ENCODE measurements around the gene HIGD2B.
"Not testable (repeated sequence)": the region's sequence is repeated elsewhere in the genome, so short reads cannot be mapped to it uniquely, and the experiment has no call there.

The HIGD2B gene

GRCh38 chr15:72671525-72671924 is 14.5 kb downstream of the HIGD2B start:
- DNase-seq = no peak

- peak; percentile 77 for DNase-seq
Observed at GRCh38 chr15:72670656-72671352, 15.2 kb downstream of the HIGD2B start.

GRCh38 chr15:72669803-72670202 is 16.2 kb downstream of the HIGD2B start:
- DNase-seq = not testable (repeated sequence)

- not testable (repeated sequence) for DNase-seq
Observed at GRCh38 chr15:72665706-72666105, 20.3 kb downstream of the HIGD2B start.

GRCh38 chr15:72663931-72664330 is 22.1 kb downstream of the HIGD2B start:
- DNase-seq = not testable (repeated sequence)

GRCh38 chr15:72661081-72661480 is 24.9 kb downstream of the HIGD2B start:
- DNase-seq = not testable (repeated sequence)

GRCh38 chr15:72656014-72656413 is 30.0 kb downstream of the HIGD2B start:
- DNase-seq = not testable (repeated sequence)

GRCh38 chr15:72654397-72654796 is 31.6 kb downstream of the HIGD2B start, which contains the start of gene GOLGA6B:
Gene GOLGA6B, plus strand, starts transcription at chr15:72654697. Its CDS starts 41 bp downstream, at chr15:72654738.
- not testable (repeated sequence) for DNase-seq

- DNase-seq = not testable (repeated sequence)
Observed at GRCh38 chr15:72648631-72649253, 37.2 kb downstream of the HIGD2B start.

GRCh38 chr15:72642271-72642670 is 43.7 kb downstream of the HIGD2B start:
- not testable (repeated sequence) for DNase-seq

- not testable (repeated sequence) for DNase-seq
Observed at GRCh38 chr15:72639759-72640483, 46.1 kb downstream of the HIGD2B start.

GRCh38 chr15:72636519-72637282 is 49.3 kb downstream of the HIGD2B start:
- DNase-seq = peak; percentile 61

GRCh38 chr15:72629068-72629570 is 56.9 kb downstream of the HIGD2B start:
- not testable (repeated sequence) for DNase-seq

- peak; percentile 2 for DNase-seq
Observed at GRCh38 chr15:72628249-72629067, 57.5 kb downstream of the HIGD2B start.

GRCh38 chr15:72626153-72626552 is 59.8 kb downstream of the HIGD2B start:
- DNase-seq = not testable (repeated sequence)
